Left lung (tissue), 10 donors: ENCODE measurements around the gene TSPEAR. TPM values are rescaled to one million over a fixed set of nuclear protein-coding genes. Genes with fewer than 3 reads are reported as not detected.

Experiments used
- ATAC-seq: fragments of 200-7000 bp; cut with Tn5 transposase; one replicate; pipeline ENCODE4 v1.9.1; 2020; ENCODE audit warnings: moderate library complexity
- DNase-seq, 4 donors: peaks; one replicate each; pipeline ENCODE4 v3.0.0-alpha.2; 2013 to 2020
- H3K27ac ChIP-seq, 2 donors: fragments of 200-600 bp; sonication (generic) in 1 of 2; one replicate each; pipeline versions ENCODE4 v1.5.0 to v1.8.0; 2020 to 2021
- H3K27me3 ChIP-seq, 2 donors: fragments of 200-600 bp; sonication (generic) in 1 of 2; one replicate each; pipeline versions ENCODE4 v1.5.0 to v1.8.0; 2020 to 2021
- H3K36me3 ChIP-seq, 2 donors: fragments of 200-600 bp; sonication (generic) in 1 of 2; one replicate each; pipeline versions ENCODE4 v1.5.0 to v1.8.0; 2020 to 2021
- H3K4me1 ChIP-seq, 2 donors: fragments of 200-600 bp; one replicate each; pipeline ENCODE4 v1.8.0; 2021
- H3K4me3 ChIP-seq, 2 donors: fragments of 200-600 bp; sonication (generic) in 1 of 2; one replicate each; pipeline versions ENCODE4 v1.5.0 to v1.8.0; 2020 to 2021; ENCODE audit warnings: mild to moderate bottlenecking in 1 of 2
- H3K9me3 ChIP-seq, 2 donors: fragments of 200-600 bp; sonication (generic) in 1 of 2; one replicate each; pipeline versions ENCODE4 v1.5.0 to v1.8.0; 2020 to 2021
- intact Hi-C, 2 donors: fragments of 100-400 bp; cut with DNase I; formaldehyde crosslinking; loops; one replicate each; pipeline versions ENCODE4 v1.11.2 to v1.14.2; 2022
- polyA plus RNA-seq, 6 donors: library from polyadenylated mRNA; unstranded; fragments of 120-200 nt; gene quantifications; one replicate each; pipeline ENCODE4 v1.2.1, GENCODE V29; 2013; ENCODE audit not compliant: insufficient read length in 6 of 6
- total RNA-seq, 2 donors: library from RNA; stranded (reverse); fragmentation: NEBNext Ultra II Directional; extraction: Animal tissue kit (Norgen Biotek cat#: 25700); gene quantifications; one replicate each; pipeline ENCODE4 v1.2.1, GENCODE V29; 2021
- TF ChIP-seq, protein P1 (sequence below), 2 donors: fragments of 200-600 bp; sonication (generic) in 1 of 2; IDR thresholded peaks; one replicate each; pipeline versions ENCODE4 v1.5.0 to v1.8.0; 2021; ENCODE audit warnings: antibody characterized with exemption in 2 of 2
- donor health status: DM: no; HTN: yes; CAD: no.
- donor health status: DM: no; HTN: no; CAD: no.

The TSPEAR gene
- total and polyA plus RNA-seq, 8 donors: 0.10 to 4.7 (median 3.3) TPM

GRCh38 chr21:44496564-44497550 is 214.5 kb downstream of the TSPEAR start:
- peak in 2 of 4 donors; percentile 43 to 56 for DNase-seq
- Histone ChIP-seq H3K4me3 (no peak overlapping the region), H3K4me1 (no peaks in the 10 kb centered on the region), H3K27me3 (peaks cover 0 to 43% of the 10 kb centered on the region in 2 donors), H3K27ac (peak overlapping the region in 1 of 2 donors; percentile 42), H3K9me3 (peaks cover 0 to 19% of the 10 kb centered on the region in 2 donors), H3K36me3 (no peaks in the 10 kb centered on the region)
- intact Hi-C loops: loop anchor here in 1 of 2 donors (5.0 kb wide), 1 partner anchor 80 kb away; no protein-coding TSS in a partner anchor
- TF ChIP-seq, protein P1, sequence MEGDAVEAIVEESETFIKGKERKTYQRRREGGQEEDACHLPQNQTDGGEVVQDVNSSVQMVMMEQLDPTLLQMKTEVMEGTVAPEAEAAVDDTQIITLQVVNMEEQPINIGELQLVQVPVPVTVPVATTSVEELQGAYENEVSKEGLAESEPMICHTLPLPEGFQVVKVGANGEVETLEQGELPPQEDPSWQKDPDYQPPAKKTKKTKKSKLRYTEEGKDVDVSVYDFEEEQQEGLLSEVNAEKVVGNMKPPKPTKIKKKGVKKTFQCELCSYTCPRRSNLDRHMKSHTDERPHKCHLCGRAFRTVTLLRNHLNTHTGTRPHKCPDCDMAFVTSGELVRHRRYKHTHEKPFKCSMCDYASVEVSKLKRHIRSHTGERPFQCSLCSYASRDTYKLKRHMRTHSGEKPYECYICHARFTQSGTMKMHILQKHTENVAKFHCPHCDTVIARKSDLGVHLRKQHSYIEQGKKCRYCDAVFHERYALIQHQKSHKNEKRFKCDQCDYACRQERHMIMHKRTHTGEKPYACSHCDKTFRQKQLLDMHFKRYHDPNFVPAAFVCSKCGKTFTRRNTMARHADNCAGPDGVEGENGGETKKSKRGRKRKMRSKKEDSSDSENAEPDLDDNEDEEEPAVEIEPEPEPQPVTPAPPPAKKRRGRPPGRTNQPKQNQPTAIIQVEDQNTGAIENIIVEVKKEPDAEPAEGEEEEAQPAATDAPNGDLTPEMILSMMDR (IDR thresholded peaks at IDR 0.05): no peak
- ATAC-seq: peak; percentile 78

GRCh38 chr21:44495611-44496563 is 215.5 kb downstream of the TSPEAR start:
- ATAC-seq: no peak
- H3K27ac ChIP-seq: no peak overlapping the region

GRCh38 chr21:44494956-44495355 is 216.4 kb downstream of the TSPEAR start:
- ATAC-seq: no peak
- intact Hi-C loops: loop anchor here in 1 of 2 donors (5.0 kb wide), 1 partner anchor 78 kb away; no protein-coding TSS in a partner anchor
- TF ChIP-seq, protein P1 (IDR thresholded peaks at IDR 0.05): no peak

More at GRCh38 chr21:44495611-44496563, 215.5 kb downstream of the TSPEAR start:
- no peaks in the 10 kb centered on the region for H3K4me1 ChIP-seq
- H3K4me3 ChIP-seq: no peak overlapping the region
- TF ChIP-seq, protein P1 (IDR thresholded peaks at IDR 0.05): no peak
- H3K36me3 ChIP-seq: no peaks in the 10 kb centered on the region
- H3K27me3 ChIP-seq: peaks cover 0 to 43% of the 10 kb centered on the region in 2 donors
- DNase-seq: no peak
- H3K9me3 ChIP-seq: peaks cover 0 to 19% of the 10 kb centered on the region in 2 donors
- intact Hi-C loops: loop anchor here in 1 of 2 donors (5.0 kb wide), 1 partner anchor 79 kb away; no protein-coding TSS in a partner anchor

GRCh38 chr21:44494418-44494817 is 217.0 kb downstream of the TSPEAR start:
- Histone ChIP-seq H3K27me3 (peaks cover 0 to 31% of the 10 kb centered on the region in 2 donors), H3K9me3 (peaks cover 0 to 19% of the 10 kb centered on the region in 2 donors), H3K4me3 (no peak overlapping the region), H3K36me3 (no peaks in the 10 kb centered on the region), H3K4me1 (no peaks in the 10 kb centered on the region), H3K27ac (no peak overlapping the region)
- TF ChIP-seq, protein P1 (IDR thresholded peaks at IDR 0.05): no peak
- no peak for ATAC-seq
- intact Hi-C loops: no loop called here
- no peak for DNase-seq

More at GRCh38 chr21:44494956-44495355, 216.4 kb downstream of the TSPEAR start:
- H3K27ac ChIP-seq: no peak overlapping the region
- no peaks in the 10 kb centered on the region for H3K36me3 ChIP-seq
- H3K9me3 ChIP-seq: peaks cover 0 to 19% of the 10 kb centered on the region in 2 donors
- no peak for DNase-seq
- no peaks in the 10 kb centered on the region for H3K4me1 ChIP-seq
- peaks cover 0 to 37% of the 10 kb centered on the region in 2 donors for H3K27me3 ChIP-seq
- H3K4me3 ChIP-seq: no peak overlapping the region
